Spleen (tissue), 11 donors: ENCODE results near the gene ATG10. TPM values are rescaled to one million over a fixed set of nuclear protein-coding genes. Genes with fewer than 3 reads are reported as not detected.
"Not testable (repeated sequence)": the region's sequence is repeated elsewhere in the genome, so short reads cannot be mapped to it uniquely, and the experiment has no call there.

ENCODE experiments used
- DNase-seq: peaks from one replicate; pipeline ENCODE4 v3.0.0-alpha.2; 2020
- H3K27ac ChIP-seq, 8 donors: fragments of 200-600 bp; sonication (generic) in 7 of 8; 1 replicate in 4 of 8; 2 replicates in 4 of 8; pipeline versions ENCODE4 v1.5.0 to v1.8.0; 2016 to 2021; ENCODE audit warnings: inconsistent platforms in 4 of 8, mild to moderate bottlenecking in 4 of 8, moderate library complexity in 1 of 8
- H3K27me3 ChIP-seq, 7 donors: fragments of 200-600 bp; sonication (generic) in 6 of 7; replicated peaks in 1 of 7; 1 replicate in 4 of 7; 2 replicates in 3 of 7; pipeline versions ENCODE4 v1.5.0 to v1.8.0; 2016 to 2021; ENCODE audit warnings: inconsistent platforms in 3 of 7, mild to moderate bottlenecking in 1 of 7
- H3K36me3 ChIP-seq, 6 donors: fragments of 200-600 bp; sonication (generic) in 5 of 6; 1 replicate in 4 of 6; 2 replicates in 2 of 6; pipeline versions ENCODE4 v1.5.0 to v1.8.0; 2016 to 2021; ENCODE audit warnings: inconsistent platforms in 2 of 6
- H3K4me1 ChIP-seq, 6 donors: fragments of 200-600 bp; sonication (generic) in 5 of 6; 1 replicate in 3 of 6; 2 replicates in 3 of 6; pipeline versions ENCODE4 v1.5.0 to v1.8.0; 2016 to 2021; ENCODE audit warnings: inconsistent platforms in 3 of 6
- H3K4me3 ChIP-seq, 8 donors: fragments of 200-600 bp; sonication (generic) in 7 of 8; 1 replicate in 4 of 8; 2 replicates in 4 of 8; pipeline versions ENCODE4 v1.5.0 to v1.8.0; 2016 to 2021; ENCODE audit warnings: inconsistent platforms in 4 of 8, mild to moderate bottlenecking in 4 of 8, moderate library complexity in 2 of 8
- H3K9me3 ChIP-seq, 8 donors: fragments of 200-600 bp; sonication (generic) in 7 of 8; 1 replicate in 4 of 8; 2 replicates in 4 of 8; pipeline versions ENCODE4 v1.5.0 to v1.8.0; 2016 to 2021; ENCODE audit warnings: inconsistent platforms in 4 of 8
- POLR2A ChIP-seq, 3 donors: fragments of 450-650 bp; IDR thresholded peaks; one replicate each; pipeline ENCODE4 v1.5.1; 2017; ENCODE audit warnings: antibody characterized with exemption in 3 of 3, mild to moderate bottlenecking in 1 of 3
- POLR2AphosphoS5 ChIP-seq, 3 donors: sonication (generic); formaldehyde crosslinking; IDR thresholded peaks; one replicate each; pipeline ENCODE4 v1.5.1; 2017; ENCODE audit warnings: antibody characterized with exemption in 3 of 3
- WGBS, 5 donors: extraction: QIAGEN DNeasy Blood & Tissue Kit in 3 of 5; methylation state at CpG; one replicate each; pipeline versions ENCODE4 v1.1.5 to v1.1.7; 2013 to 2018; 5-methylcytosine and 5-hydroxymethylcytosine counted together
- intact Hi-C: fragments of 100-400 bp; cut with DNase I; formaldehyde crosslinking; loops from one replicate; pipeline ENCODE4 v1.15.0; 2023; ENCODE audit warnings: low total_unique reads
- polyA plus RNA-seq, 3 donors: library from polyadenylated mRNA; stranded (reverse); fragments of 200-250 nt; gene quantifications; one replicate each; pipeline ENCODE4 v1.2.1, GENCODE V29; 2013
- total RNA-seq, 7 donors: library from RNA; depleted of rRNA in 3 of 7; stranded (reverse); fragments of >200 nt in 3 of 7; fragmentation: NEBNext Ultra II Directional in 4 of 7; extraction: Animal tissue kit (Norgen Biotek cat#: 25700) in 4 of 7; gene quantifications; one replicate each; pipeline versions ENCODE4 v1.1.0 to v1.2.1, GENCODE V29; 2016 to 2021
- TF ChIP-seq, protein P1 (sequence below), 11 experiments: fragments of 200-600 bp in 7 of 11; fragments of 450-650 bp in 4 of 11; sonication (generic) in 4 of 11; IDR thresholded peaks in 8 of 11; conservative IDR thresholded peaks in 3 of 11; 1 replicate in 7 of 11; 2 replicates in 4 of 11; pipeline versions ENCODE4 v1.4.0 to v1.8.0; 2016 to 2021; ENCODE audit warnings: antibody characterized with exemption in 11 of 11, inconsistent platforms in 4 of 11, mild to moderate bottlenecking in 1 of 11
- donor health status: healthy with polysubstance abuse.
- donor health status: DM: no; HTN: no; CAD: no; lungs with moderate emphysema.
- donor health status: DM: no; HTN: no; CAD: no.
- donor health status: Bipolar disorder and iron deficiency.
- donor health status: healthy.
- donor health status: DM: no; HTN: no; CAD: no.
- donor health status: DM: yes; HTN: yes; CAD: no.

Gene ATG10
- total and polyA plus RNA-seq, 10 donors, result 1.7 to 9.1 (median 5.0) TPM

DNA sequence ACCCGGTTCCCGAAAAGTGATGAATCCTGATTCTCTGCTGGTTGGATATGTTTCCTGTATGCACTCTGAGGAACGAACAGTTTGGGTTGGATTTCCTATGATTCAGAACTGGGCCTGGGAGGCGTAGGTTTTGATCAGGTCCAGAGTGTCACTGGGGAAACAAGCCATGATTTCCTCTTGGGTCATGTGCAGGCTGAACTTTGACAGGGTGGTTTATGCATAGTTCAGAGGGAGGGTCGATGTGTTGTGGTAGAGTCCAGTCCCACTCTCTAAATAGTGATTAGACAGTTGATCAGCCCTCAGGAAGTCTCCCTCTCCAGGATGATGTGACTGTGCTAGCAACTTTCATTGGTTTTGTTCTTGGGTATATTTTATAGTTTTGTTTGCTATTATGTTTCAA is 17.4 kb downstream of the ATG10 start:
- H3K4me3 ChIP-seq, result no peak overlapping the region
- 82 to 92% (median 88%) methylated on average over 5 of the region's 5 CpGs for whole genome bisulfite sequencing, 5 donors
- no peaks in the 10 kb centered on the region for H3K9me3 ChIP-seq
- DNase-seq, result no peak
- intact Hi-C loops, result no loop called here
- no peak overlapping the region for H3K27ac ChIP-seq
- H3K4me1 ChIP-seq, result no peaks in the 10 kb centered on the region
- H3K27me3 ChIP-seq, result no peaks in the 10 kb centered on the region
- H3K36me3 ChIP-seq, result peaks cover 0 to 49% (median 3%) of the 10 kb centered on the region in 6 donors
- TF ChIP-seq POLR2AphosphoS5 (IDR thresholded peaks at IDR 0.05), result no peak
- no peak for TF ChIP-seq POLR2A (IDR thresholded peaks at IDR 0.05)
- TF ChIP-seq, protein P1, sequence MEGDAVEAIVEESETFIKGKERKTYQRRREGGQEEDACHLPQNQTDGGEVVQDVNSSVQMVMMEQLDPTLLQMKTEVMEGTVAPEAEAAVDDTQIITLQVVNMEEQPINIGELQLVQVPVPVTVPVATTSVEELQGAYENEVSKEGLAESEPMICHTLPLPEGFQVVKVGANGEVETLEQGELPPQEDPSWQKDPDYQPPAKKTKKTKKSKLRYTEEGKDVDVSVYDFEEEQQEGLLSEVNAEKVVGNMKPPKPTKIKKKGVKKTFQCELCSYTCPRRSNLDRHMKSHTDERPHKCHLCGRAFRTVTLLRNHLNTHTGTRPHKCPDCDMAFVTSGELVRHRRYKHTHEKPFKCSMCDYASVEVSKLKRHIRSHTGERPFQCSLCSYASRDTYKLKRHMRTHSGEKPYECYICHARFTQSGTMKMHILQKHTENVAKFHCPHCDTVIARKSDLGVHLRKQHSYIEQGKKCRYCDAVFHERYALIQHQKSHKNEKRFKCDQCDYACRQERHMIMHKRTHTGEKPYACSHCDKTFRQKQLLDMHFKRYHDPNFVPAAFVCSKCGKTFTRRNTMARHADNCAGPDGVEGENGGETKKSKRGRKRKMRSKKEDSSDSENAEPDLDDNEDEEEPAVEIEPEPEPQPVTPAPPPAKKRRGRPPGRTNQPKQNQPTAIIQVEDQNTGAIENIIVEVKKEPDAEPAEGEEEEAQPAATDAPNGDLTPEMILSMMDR (IDR thresholded peaks at IDR 0.05 in 8 of 11, conservative IDR thresholded peaks at IDR 0.05 in 3 of 11), result no peak

DNA sequence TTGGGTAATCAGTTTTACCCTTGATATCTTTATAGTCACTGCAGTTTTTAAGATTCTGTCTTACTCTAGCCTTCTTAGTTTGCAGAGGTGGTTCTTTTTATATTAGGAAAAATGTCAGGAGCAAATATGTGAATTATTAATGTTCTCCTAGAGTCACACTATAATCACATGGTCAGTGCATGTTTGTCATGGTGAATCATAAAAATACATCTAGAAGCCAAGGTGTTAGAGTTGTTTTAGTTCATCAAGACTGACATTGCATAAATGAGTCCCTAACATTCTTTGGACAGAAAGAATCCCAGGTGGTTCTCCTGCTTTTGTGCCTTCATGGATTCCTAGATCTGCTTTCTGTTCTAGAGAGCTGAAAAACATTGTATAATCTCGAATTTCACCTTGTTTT is 22.9 kb downstream of the ATG10 start:
- Histone ChIP-seq H3K4me3 (no peak overlapping the region), H3K9me3 (peaks cover 0 to 12% (median 4%) of the 10 kb centered on the region in 8 donors), H3K27ac (no peak overlapping the region), H3K36me3 (peaks cover 0 to 39% (median 5%) of the 10 kb centered on the region in 6 donors), H3K27me3 (no peaks in the 10 kb centered on the region), H3K4me1 (no peaks in the 10 kb centered on the region)
- TF ChIP-seq POLR2AphosphoS5 (IDR thresholded peaks at IDR 0.05), result no peak
- 80 to 97% (median 88%) methylated on average over 1 of the region's 1 CpG for WGBS, 5 donors
- intact Hi-C loops, result no loop called here
- no peak for DNase-seq

DNA sequence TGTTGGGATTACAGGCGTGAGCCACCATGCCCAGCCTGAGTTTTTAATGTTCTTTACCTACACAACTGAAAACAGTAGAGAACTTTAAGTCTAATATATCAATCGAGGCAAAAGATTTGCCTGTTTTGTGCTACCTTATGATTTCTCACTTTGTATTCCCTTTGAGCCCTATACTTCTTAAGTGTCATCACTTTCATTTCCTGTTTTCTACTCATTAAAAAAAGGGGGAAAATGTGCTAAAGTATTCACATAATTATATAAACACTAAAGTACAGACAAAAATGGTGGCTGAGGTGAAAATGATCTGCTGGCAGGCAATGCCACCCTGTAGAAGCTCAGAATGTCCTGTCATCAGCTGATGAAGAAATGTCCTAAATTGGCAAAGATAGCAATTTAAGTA is 23.6 kb downstream of the ATG10 start:
- H3K9me3 ChIP-seq, result peaks cover 0 to 12% (median 4%) of the 10 kb centered on the region in 8 donors
- no peak for DNase-seq
- no peak overlapping the region for H3K4me3 ChIP-seq
- H3K27ac ChIP-seq, result no peak overlapping the region
- H3K27me3 ChIP-seq, result no peaks in the 10 kb centered on the region
- TF ChIP-seq POLR2A (IDR thresholded peaks at IDR 0.05) (no peak), POLR2AphosphoS5 (IDR thresholded peaks at IDR 0.05) (no peak)
- TF ChIP-seq, protein P1 (IDR thresholded peaks at IDR 0.05 in 8 of 11, conservative IDR thresholded peaks at IDR 0.05 in 3 of 11), result no peak
- intact Hi-C loops, result no loop called here
- H3K36me3 ChIP-seq, result peaks cover 0 to 34% (median 5%) of the 10 kb centered on the region in 6 donors
- H3K4me1 ChIP-seq, result no peaks in the 10 kb centered on the region
- WGBS, 5 donors, result 83 to 94% (median 89%) methylated on average over 2 of the region's 2 CpGs

DNA sequence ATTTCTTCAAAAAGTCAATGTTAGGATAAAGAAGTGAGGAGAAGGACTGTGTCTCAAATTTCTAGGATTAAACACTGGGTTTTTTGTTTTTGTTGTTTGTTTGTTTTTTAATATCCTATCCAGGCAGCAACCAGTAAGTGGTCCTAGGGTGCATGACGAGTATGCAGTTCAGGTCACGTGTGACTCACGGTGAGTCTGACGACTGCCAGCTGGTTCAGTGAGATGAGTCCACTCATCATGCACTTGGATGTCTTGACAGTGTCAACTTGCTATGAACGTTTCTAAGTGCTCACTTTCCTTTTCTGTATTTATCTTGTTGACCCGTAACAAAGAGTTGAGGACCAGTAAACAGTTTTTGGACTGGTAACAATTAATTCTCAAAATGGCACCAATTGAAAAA is 32.7 kb downstream of the ATG10 start:
- no peaks in the 10 kb centered on the region for H3K27me3 ChIP-seq
- no peak overlapping the region for H3K27ac ChIP-seq
- peaks cover 0 to 2% (median 0%) of the 10 kb centered on the region in 6 donors for H3K36me3 ChIP-seq
- WGBS, 5 donors, result 85 to 94% (median 89%) methylated on average over 6 of the region's 6 CpGs
- H3K9me3 ChIP-seq, result no peaks in the 10 kb centered on the region
- no peak overlapping the region for H3K4me3 ChIP-seq
- DNase-seq, result no peak
- TF ChIP-seq POLR2AphosphoS5 (IDR thresholded peaks at IDR 0.05) (no peak), POLR2A (IDR thresholded peaks at IDR 0.05) (no peak)
- TF ChIP-seq, protein P1 (IDR thresholded peaks at IDR 0.05 in 8 of 11, conservative IDR thresholded peaks at IDR 0.05 in 3 of 11), result no peak
- H3K4me1 ChIP-seq, result no peaks in the 10 kb centered on the region
- intact Hi-C loops, result no loop called here

DNA sequence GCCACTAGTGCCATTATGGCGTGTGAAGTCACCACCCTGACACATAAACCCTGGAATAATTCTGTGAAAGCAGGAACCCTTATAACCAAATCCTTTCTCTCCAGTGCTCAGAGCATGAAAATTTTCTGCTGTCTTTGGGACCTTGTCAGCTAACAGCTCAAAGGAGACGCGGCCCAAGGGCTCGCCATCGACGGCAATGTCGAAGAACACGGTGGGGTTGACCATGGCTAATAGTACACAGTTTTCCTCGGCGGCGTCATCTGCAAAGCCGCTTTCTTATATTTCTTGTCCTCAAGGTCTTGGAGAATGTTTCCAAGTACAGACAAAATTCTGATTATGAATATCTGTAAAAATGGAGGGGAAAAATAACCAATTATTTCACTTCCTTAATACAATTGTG is 38.0 kb downstream of the ATG10 start:
- H3K36me3 ChIP-seq, H3K27ac ChIP-seq, H3K4me1 ChIP-seq, DNase-seq, H3K4me3 ChIP-seq, H3K9me3 ChIP-seq, intact Hi-C loops, H3K27me3 ChIP-seq: not testable (repeated sequence)
- 93 to 99% (median 98%) methylated on average over 12 of the region's 12 CpGs for WGBS, 5 donors
